Smooth muscle cell (in vitro differentiated cells): ENCODE measurements around the gene EPHA1. TPM values are rescaled to one million over a fixed set of nuclear protein-coding genes. Genes with fewer than 3 reads are reported as not detected.

Experiments used
- DNase-seq: peaks from one replicate; lab custom pipeline; 2025; ENCODE audit not compliant: unreplicated experiment; lab: John Stamatoyannopoulos, UW
- H2AFZ ChIP-seq: fragments of 200-600 bp; sonication (generic); 2 replicates; pipeline ENCODE4 v1.6.0; 2016; ENCODE audit warnings: antibody characterized with exemption, low read depth, mild to moderate bottlenecking
- H3F3A ChIP-seq: fragments of 200-600 bp; sonication (generic); 2 replicates; pipeline ENCODE4 v1.6.0; 2017; ENCODE audit warnings: antibody characterized with exemption, low read depth
- H3K27ac ChIP-seq: fragments of 200-600 bp; sonication (generic); 2 replicates; pipeline ENCODE4 v1.5.1; 2016; ENCODE audit warnings: low read depth, mild to moderate bottlenecking
- H3K27me3 ChIP-seq: fragments of 200-600 bp; sonication (generic); 2 replicates; pipeline ENCODE4 v1.6.1; 2016; ENCODE audit warnings: low read depth, mild to moderate bottlenecking
- H3K36me3 ChIP-seq: fragments of 200-600 bp; sonication (generic); 2 replicates; pipeline ENCODE4 v1.5.1; 2016; ENCODE audit warnings: low read depth
- H3K4me1 ChIP-seq: fragments of 200-600 bp; sonication (generic); 2 replicates; pipeline ENCODE4 v1.5.1; 2016; ENCODE audit warnings: low read depth
- H3K4me2 ChIP-seq: fragments of 200-600 bp; sonication (generic); 2 replicates; pipeline ENCODE4 v1.6.0; 2016; ENCODE audit warnings: mild to moderate bottlenecking
- H3K4me3 ChIP-seq: fragments of 200-600 bp; sonication (generic); 2 replicates; pipeline ENCODE4 v1.5.1; 2016; ENCODE audit warnings: mild to moderate bottlenecking
- H3K79me2 ChIP-seq: fragments of 200-600 bp; sonication (generic); 2 replicates; pipeline ENCODE4 v1.6.0; 2016; ENCODE audit warnings: low read depth, mild to moderate bottlenecking
- H3K9ac ChIP-seq: fragments of 200-600 bp; sonication (generic); 2 replicates; pipeline ENCODE4 v1.6.0; 2016; ENCODE audit warnings: low read depth
- H3K9me3 ChIP-seq: fragments of 200-600 bp; sonication (generic); replicated peaks from 2 replicates; pipeline ENCODE4 v1.5.1; 2016; ENCODE audit warnings: low read depth
- H4K20me1 ChIP-seq: fragments of 200-600 bp; sonication (generic); 2 replicates; pipeline ENCODE4 v1.6.0; 2016; ENCODE audit warnings: low read depth
- WGBS: methylation state at CpG from one replicate; pipeline ENCODE4 v1.1.7; 2016; ENCODE audit warnings: low lambda C conversion rate; 5-methylcytosine and 5-hydroxymethylcytosine counted together
- polyA plus RNA-seq: library from polyadenylated mRNA; unstranded; fragments of >200 nt; fragmentation: Nextera tagmentation; extraction: Ambion mirVana; gene quantifications from 2 replicates; pipeline ENCODE4 v1.2.1, GENCODE V29; 2016
- total RNA-seq: library from RNA; depleted of rRNA; stranded (reverse); fragments of >200 nt; gene quantifications from 2 replicates; pipeline ENCODE4 v1.2.3, GENCODE V29; 2014
- TF ChIP-seq, protein P1 (sequence below): fragments of 200-600 bp; sonication (generic); IDR thresholded peaks from 2 replicates; pipeline ENCODE4 v1.5.1; 2017; ENCODE audit warnings: borderline replicate concordance, mild to moderate bottlenecking, antibody characterized with exemption; ENCODE audit not compliant: insufficient read depth, poor library complexity, severe bottlenecking

Gene EPHA1
- total and polyA plus RNA-seq, 2 experiments from 2014 or later: 8.7 to 19.1 TPM

DNA sequence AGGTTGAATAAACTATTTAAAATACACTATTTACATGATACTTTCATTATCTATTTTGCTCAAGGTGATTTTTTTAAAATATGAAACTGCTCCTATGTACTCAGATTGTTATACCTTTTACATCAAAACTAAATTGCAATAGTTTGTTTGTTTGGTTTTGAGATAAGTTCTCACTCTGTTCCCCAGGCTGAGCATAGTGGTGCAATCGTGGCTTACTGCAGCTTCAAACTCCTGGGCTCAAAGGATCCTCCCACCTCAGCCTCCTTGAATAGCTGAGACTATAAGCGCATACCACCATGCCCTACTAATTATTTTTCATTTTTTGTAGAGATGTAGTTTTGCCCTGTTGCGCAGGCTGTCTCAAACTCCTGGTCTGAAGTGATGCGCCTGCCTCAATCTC lies 47.3 kb upstream of the EPHA1 start:
- Histone ChIP-seq H3K36me3 (no peaks in the 10 kb centered on the region), H3K27me3 (no peaks in the 10 kb centered on the region), H3K4me1 (no peaks in the 10 kb centered on the region), H4K20me1 (no peaks in the 10 kb centered on the region), H3K9ac (no peak overlapping the region), H3K27ac (no peak overlapping the region), H3K79me2 (no peaks in the 10 kb centered on the region), H3K9me3 (no peaks in the 10 kb centered on the region), H2AFZ (no peak overlapping the region), H3F3A (no peaks in the 10 kb centered on the region), H3K4me3 (no peak overlapping the region), H3K4me2 (no peak overlapping the region)
- TF ChIP-seq, protein P1, sequence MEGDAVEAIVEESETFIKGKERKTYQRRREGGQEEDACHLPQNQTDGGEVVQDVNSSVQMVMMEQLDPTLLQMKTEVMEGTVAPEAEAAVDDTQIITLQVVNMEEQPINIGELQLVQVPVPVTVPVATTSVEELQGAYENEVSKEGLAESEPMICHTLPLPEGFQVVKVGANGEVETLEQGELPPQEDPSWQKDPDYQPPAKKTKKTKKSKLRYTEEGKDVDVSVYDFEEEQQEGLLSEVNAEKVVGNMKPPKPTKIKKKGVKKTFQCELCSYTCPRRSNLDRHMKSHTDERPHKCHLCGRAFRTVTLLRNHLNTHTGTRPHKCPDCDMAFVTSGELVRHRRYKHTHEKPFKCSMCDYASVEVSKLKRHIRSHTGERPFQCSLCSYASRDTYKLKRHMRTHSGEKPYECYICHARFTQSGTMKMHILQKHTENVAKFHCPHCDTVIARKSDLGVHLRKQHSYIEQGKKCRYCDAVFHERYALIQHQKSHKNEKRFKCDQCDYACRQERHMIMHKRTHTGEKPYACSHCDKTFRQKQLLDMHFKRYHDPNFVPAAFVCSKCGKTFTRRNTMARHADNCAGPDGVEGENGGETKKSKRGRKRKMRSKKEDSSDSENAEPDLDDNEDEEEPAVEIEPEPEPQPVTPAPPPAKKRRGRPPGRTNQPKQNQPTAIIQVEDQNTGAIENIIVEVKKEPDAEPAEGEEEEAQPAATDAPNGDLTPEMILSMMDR: no peak
- WGBS: 91% methylated on average over 4 of the region's 4 CpGs
- no peak for DNase-seq

DNA sequence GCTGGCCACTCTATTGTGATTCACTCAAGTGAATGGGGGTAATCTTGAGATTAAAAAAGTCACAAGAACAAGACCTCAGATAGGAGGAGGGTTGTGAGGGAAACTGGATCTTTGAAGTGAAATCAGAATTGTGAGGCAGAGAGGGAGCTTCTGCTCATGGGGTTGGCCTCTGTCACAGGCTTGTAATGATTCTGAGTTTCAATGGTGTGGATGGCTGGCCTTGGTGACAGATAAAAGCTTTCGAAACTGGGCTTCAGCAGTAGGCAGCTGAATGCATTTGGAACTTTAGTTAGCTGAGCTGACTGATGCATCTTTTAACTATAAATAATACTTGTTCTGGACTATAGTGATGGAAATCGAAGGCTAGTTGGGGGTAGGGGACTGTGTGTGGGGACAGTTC lies 46.8 kb upstream of the EPHA1 start:
- no peaks in the 10 kb centered on the region for H3K36me3 ChIP-seq
- H3K27me3 ChIP-seq: no peaks in the 10 kb centered on the region
- H3K79me2 ChIP-seq: no peaks in the 10 kb centered on the region
- no peak overlapping the region for H3K9ac ChIP-seq
- no peak overlapping the region for H3K4me3 ChIP-seq
- H3K4me2 ChIP-seq: no peak overlapping the region
- no peaks in the 10 kb centered on the region for H3K4me1 ChIP-seq
- no peak overlapping the region for H2AFZ ChIP-seq
- no peaks in the 10 kb centered on the region for H3K9me3 ChIP-seq
- H4K20me1 ChIP-seq: no peaks in the 10 kb centered on the region
- H3F3A ChIP-seq: no peaks in the 10 kb centered on the region
- WGBS: 95% methylated on average over 2 of the region's 2 CpGs
- DNase-seq: no peak
- H3K27ac ChIP-seq: no peak overlapping the region
- TF ChIP-seq, protein P1: no peak

DNA sequence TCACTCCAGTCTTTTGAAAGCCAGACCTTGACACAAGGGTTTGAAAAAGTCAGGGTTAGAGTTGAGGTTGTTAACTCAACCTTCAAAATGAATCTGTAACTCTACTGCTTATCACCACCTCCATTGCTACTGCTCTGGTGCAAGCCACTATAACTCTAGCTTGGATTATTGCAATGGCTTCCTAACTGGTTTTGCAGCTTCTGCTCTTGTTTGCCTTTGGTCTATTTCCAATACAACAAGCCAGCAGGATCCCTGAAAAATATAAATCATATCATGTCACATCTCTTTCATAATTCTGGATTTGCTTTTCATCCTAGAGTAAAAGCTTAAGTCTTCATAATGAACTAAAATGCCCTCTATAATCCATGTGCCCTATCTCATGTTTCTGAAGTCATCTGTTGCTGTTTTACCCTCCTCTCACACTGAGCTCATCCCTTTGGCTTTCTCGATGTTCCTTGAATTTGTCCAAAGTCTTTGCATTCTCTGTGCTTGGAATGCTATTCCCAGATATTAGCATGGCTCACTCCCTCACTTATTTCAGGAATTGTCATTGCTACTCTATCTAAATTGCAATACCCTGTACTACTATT lies 45.5 kb upstream of the EPHA1 start:
- Histone ChIP-seq H3K4me3 (no peak overlapping the region), H3K4me1 (no peaks in the 10 kb centered on the region), H3F3A (no peaks in the 10 kb centered on the region), H3K36me3 (no peaks in the 10 kb centered on the region), H3K79me2 (no peaks in the 10 kb centered on the region), H3K27me3 (no peaks in the 10 kb centered on the region), H3K4me2 (no peak overlapping the region), H3K9ac (no peak overlapping the region), H3K27ac (no peak overlapping the region), H2AFZ (no peak overlapping the region), H4K20me1 (no peaks in the 10 kb centered on the region), H3K9me3 (no peaks in the 10 kb centered on the region)
- 55% methylated on average over 1 of the region's 1 CpG for WGBS
- TF ChIP-seq, protein P1: no peak
- no peak for DNase-seq

- Histone ChIP-seq H3K27me3 (no peaks in the 10 kb centered on the region), H3K27ac (no peak overlapping the region), H3K4me1 (peaks cover 6% of the 10 kb centered on the region), H3K36me3 (no peaks in the 10 kb centered on the region), H3K4me3 (no peak overlapping the region), H4K20me1 (no peaks in the 10 kb centered on the region), H3K9ac (no peak overlapping the region), H2AFZ (no peak overlapping the region), H3K9me3 (no peaks in the 10 kb centered on the region), H3K79me2 (no peaks in the 10 kb centered on the region), H3F3A (no peaks in the 10 kb centered on the region), H3K4me2 (no peak overlapping the region)
- 47% methylated on average over 2 of the region's 2 CpGs for WGBS
- TF ChIP-seq, protein P1: no peak
- no peak for DNase-seq
Measured at GRCh38 chr7:143452495-143452894, 43.8 kb upstream of the EPHA1 start.
